Karpas-422 (cell line): Measurements from ENCODE around the gene HRH1. TPM values are rescaled to one million over a fixed set of nuclear protein-coding genes. Genes with fewer than 3 reads are reported as not detected.
"Not testable (repeated sequence)": the region's sequence is repeated elsewhere in the genome, so short reads cannot be mapped to it uniquely, and the experiment has no call there.

Experiments
- DNase-seq: peaks from one replicate; pipeline ENCODE4 v3.0.0-alpha.2; 2015
- H2AFZ ChIP-seq: fragments of 200-600 bp; sonication (generic); 2 replicates; pipeline ENCODE4 v1.6.1; 2014; ENCODE audit warnings: antibody characterized with exemption, low read length, mixed read lengths
- H3K27ac ChIP-seq: fragments of 200-600 bp; sonication (generic); 2 replicates; pipeline ENCODE4 v1.5.1; 2014; ENCODE audit warnings: mild to moderate bottlenecking, low read length, moderate library complexity
- H3K27me3 ChIP-seq: fragments of 200-600 bp; sonication (generic); 2 replicates; pipeline ENCODE4 v1.6.1; 2014; ENCODE audit warnings: low read length, mixed read lengths
- H3K36me3 ChIP-seq: fragments of 200-600 bp; sonication (generic); 2 replicates; pipeline ENCODE4 v1.6.1; 2014; ENCODE audit warnings: low read length, mixed read lengths; ENCODE audit not compliant: insufficient read depth
- H3K4me1 ChIP-seq: fragments of 200-600 bp; sonication (generic); 2 replicates; pipeline ENCODE4 v1.6.1; 2014; ENCODE audit warnings: mild to moderate bottlenecking, low read length, mixed read lengths
- H3K4me2 ChIP-seq: fragments of 200-600 bp; sonication (generic); 2 replicates; pipeline ENCODE4 v1.6.1; 2014; ENCODE audit warnings: low read length, low read depth, mild to moderate bottlenecking; ENCODE audit not compliant: poor library complexity, severe bottlenecking
- H3K4me3 ChIP-seq: fragments of 200-600 bp; sonication (generic); 2 replicates; pipeline ENCODE4 v1.5.1; 2014; ENCODE audit warnings: mild to moderate bottlenecking, antibody characterized with exemption, low read length, mixed read lengths
- H3K79me2 ChIP-seq: fragments of 200-600 bp; sonication (generic); 2 replicates; pipeline ENCODE4 v1.6.1; 2014; ENCODE audit warnings: mild to moderate bottlenecking, low read length, mixed read lengths
- H3K9ac ChIP-seq: fragments of 200-600 bp; sonication (generic); 2 replicates; pipeline ENCODE4 v1.6.0; 2014; ENCODE audit warnings: low read length
- H3K9me2 ChIP-seq: fragments of 200-600 bp; sonication (generic), shearing (Covaris generic); replicated peaks from 2 replicates; pipeline ENCODE4 v1.6.0; 2014; ENCODE audit warnings: mild to moderate bottlenecking, low read length, moderate library complexity; ENCODE audit not compliant: insufficient read depth
- H3K9me3 ChIP-seq: fragments of 300-700, 200-600 bp; sonication (generic); 2 replicates; pipeline ENCODE4 v1.6.1; 2014; ENCODE audit warnings: low read length, mixed read lengths
- H4K20me1 ChIP-seq: fragments of 200-600 bp; sonication (generic); 2 replicates; pipeline ENCODE4 v1.6.1; 2014; ENCODE audit warnings: mild to moderate bottlenecking, antibody characterized with exemption, low read length, low read depth; ENCODE audit not compliant: insufficient read depth
- total RNA-seq: library from RNA; depleted of rRNA; stranded (reverse); fragments of >200 nt; shearing (Covaris generic); gene quantifications from 2 replicates; pipeline ENCODE4 v1.2.3, GENCODE V29; 2014; ENCODE audit warnings: low replicate concordance; rRNA removed

The HRH1 gene, protein sequence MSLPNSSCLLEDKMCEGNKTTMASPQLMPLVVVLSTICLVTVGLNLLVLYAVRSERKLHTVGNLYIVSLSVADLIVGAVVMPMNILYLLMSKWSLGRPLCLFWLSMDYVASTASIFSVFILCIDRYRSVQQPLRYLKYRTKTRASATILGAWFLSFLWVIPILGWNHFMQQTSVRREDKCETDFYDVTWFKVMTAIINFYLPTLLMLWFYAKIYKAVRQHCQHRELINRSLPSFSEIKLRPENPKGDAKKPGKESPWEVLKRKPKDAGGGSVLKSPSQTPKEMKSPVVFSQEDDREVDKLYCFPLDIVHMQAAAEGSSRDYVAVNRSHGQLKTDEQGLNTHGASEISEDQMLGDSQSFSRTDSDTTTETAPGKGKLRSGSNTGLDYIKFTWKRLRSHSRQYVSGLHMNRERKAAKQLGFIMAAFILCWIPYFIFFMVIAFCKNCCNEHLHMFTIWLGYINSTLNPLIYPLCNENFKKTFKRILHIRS
- total RNA-seq, result 6.2 and 9.6 TPM in 2 replicates

GRCh38 chr3:11154036-11154952 is at the start of gene HRH1:
Gene HRH1, plus strand, starts transcription at chr3:11154493. Its CDS starts 104,545 bp downstream, at chr3:11259038.
- H3K79me2 ChIP-seq, result no peaks in the 10 kb centered on the region
- H3K36me3 ChIP-seq, result no peaks in the 10 kb centered on the region
- no peak within 1 kb of the TSS for H3K4me3 ChIP-seq
- no peaks in the 10 kb centered on the region for H3K27me3 ChIP-seq
- no peak within 1 kb of the TSS for H2AFZ ChIP-seq
- H3K27ac ChIP-seq, result no peak within 1 kb of the TSS
- H3K9me3 ChIP-seq, result no peaks in the 10 kb centered on the region
- no peak for DNase-seq
- H4K20me1 ChIP-seq, result no peaks in the 10 kb centered on the region
- H3K4me1 ChIP-seq, result no peaks in the 10 kb centered on the region
- H3K9me2 ChIP-seq, result no peaks in the 10 kb centered on the region
- H3K9ac ChIP-seq, result no peak within 1 kb of the TSS
- no peak within 1 kb of the TSS for H3K4me2 ChIP-seq

DNA sequence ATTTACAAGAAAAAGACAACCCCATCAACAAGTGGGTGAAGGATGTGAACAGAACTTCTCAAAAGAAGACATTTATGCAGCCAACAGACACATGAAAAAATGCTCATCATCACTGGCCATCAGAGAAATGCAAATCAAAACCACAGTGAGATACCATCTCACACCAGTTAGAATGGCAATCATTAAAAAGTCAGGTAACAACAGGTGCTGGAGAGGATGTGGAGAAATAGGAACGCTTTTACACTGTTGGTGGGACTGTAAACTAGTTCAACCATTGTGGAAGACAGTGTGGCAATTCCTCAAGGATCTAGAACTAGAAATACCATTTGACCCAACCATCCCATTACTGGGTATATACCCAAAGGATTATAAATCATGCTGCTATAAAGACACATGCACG is 41.0 kb upstream of the HRH1 start:
- H3K79me2 ChIP-seq, H4K20me1 ChIP-seq, H3K4me1 ChIP-seq, H3K36me3 ChIP-seq, H3K4me2 ChIP-seq, H3K9me3 ChIP-seq, H3K27ac ChIP-seq, H3K9ac ChIP-seq, DNase-seq, H3K4me3 ChIP-seq, H3K9me2 ChIP-seq, H2AFZ ChIP-seq, H3K27me3 ChIP-seq: not testable (repeated sequence)

GRCh38 chr3:11115548-11115947 is 38.7 kb upstream of the HRH1 start:
- Histone ChIP-seq H3K27ac (no peak overlapping the region), H3K4me1 (no peaks in the 10 kb centered on the region), H3K4me2 (no peak overlapping the region), H3K36me3 (no peaks in the 10 kb centered on the region), H3K9me3 (no peaks in the 10 kb centered on the region), H4K20me1 (no peaks in the 10 kb centered on the region), H3K79me2 (no peaks in the 10 kb centered on the region), H3K9me2 (no peaks in the 10 kb centered on the region), H3K9ac (no peak overlapping the region), H3K27me3 (no peaks in the 10 kb centered on the region), H2AFZ (no peak overlapping the region), H3K4me3 (no peak overlapping the region)
- DNase-seq, result no peak

DNA sequence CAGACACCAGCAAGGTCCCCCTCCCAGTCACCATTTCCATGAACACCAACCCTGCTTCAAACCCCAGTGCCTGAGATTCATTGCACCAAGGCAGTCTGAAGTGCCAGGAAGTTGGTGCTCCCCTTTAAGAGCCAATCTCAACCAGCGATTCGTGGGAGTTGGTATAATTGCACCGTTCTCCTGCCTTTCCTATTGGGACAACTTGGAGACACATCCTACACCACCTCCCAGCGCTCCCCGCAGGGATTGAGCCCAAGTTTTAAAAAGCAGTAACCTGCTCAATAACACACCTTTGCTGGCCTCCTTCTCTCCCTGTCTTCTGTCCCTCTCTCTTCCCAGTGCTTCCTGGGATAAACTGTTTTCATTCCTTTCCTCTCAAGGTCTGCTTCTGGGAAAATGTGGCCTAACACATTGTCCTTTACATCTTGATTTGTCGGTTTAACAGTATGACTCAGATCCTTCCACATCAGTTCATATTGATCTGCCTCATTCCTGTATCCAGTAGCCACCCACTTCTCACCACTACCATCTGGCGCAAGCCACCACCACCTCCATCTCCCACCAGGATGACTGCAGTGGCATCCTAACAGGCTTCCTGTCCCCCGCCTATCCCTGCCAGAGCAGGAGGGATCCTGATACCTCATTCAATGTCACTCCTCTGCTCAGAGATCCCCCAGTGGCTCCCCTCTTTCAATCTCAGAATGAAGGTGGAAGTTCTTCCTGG is 37.8 kb upstream of the HRH1 start:
- H3K4me3 ChIP-seq, result no peak overlapping the region
- no peaks in the 10 kb centered on the region for H3K4me1 ChIP-seq
- H3K9ac ChIP-seq, result no peak overlapping the region
- no peaks in the 10 kb centered on the region for H3K27me3 ChIP-seq
- H2AFZ ChIP-seq, result no peak overlapping the region
- H3K79me2 ChIP-seq, result no peaks in the 10 kb centered on the region
- H3K9me3 ChIP-seq, result no peaks in the 10 kb centered on the region
- H3K9me2 ChIP-seq, result no peaks in the 10 kb centered on the region
- no peaks in the 10 kb centered on the region for H4K20me1 ChIP-seq
- H3K36me3 ChIP-seq, result no peaks in the 10 kb centered on the region
- DNase-seq, result no peak
- no peak overlapping the region for H3K27ac ChIP-seq
- no peak overlapping the region for H3K4me2 ChIP-seq

DNA sequence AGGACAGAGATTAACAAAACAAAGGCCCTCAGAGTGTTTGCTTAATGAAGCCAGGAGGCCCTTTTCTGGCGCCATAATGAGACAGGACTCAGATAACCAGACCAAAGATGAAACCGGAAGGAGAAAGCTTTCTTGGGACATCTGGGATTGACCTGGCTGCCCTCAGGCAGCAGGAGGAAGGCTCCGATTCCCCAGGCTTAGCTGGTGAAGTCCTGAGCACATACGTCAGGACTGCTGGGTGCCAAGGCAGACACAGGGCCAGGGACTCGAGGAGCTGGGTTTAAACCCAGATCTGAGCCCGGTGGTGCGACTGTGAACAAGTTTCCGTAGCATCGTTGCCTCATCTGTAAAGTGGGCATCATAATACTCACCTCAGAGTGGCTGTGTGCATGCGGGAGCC is 36.7 kb upstream of the HRH1 start:
- Histone ChIP-seq H3K27ac (no peak overlapping the region), H4K20me1 (no peaks in the 10 kb centered on the region), H3K9me2 (no peaks in the 10 kb centered on the region), H3K4me2 (no peak overlapping the region), H3K4me1 (no peaks in the 10 kb centered on the region), H3K9me3 (no peaks in the 10 kb centered on the region), H3K79me2 (no peaks in the 10 kb centered on the region), H3K27me3 (no peaks in the 10 kb centered on the region), H3K36me3 (no peaks in the 10 kb centered on the region), H2AFZ (no peak overlapping the region), H3K4me3 (no peak overlapping the region), H3K9ac (no peak overlapping the region)
- no peak for DNase-seq

DNA sequence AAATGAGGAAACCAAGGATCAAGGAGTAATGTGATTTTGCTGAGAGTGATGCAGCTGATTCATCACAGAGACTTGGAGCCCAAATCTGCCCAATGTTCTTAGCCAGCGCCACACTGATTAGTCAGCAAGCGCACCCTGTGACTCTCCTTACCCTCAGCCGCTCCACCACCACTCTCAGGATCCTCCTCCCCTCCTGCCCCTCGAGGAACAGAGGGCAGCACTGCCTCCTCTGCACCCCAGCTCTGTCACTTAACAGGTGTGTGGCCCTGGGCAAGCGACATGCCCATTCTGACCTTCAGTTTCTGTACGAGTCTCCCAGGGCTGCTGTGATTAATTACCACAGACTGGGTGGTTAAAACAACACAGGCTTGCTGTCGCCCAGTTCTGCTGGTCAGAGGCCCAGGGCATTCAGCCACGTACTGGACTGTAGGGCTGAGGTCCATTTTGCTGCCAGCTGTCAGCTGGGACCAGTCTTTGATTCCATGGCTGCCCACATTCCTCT is 36.1 kb upstream of the HRH1 start:
- H3K4me1 ChIP-seq, result no peaks in the 10 kb centered on the region
- no peak overlapping the region for H3K4me2 ChIP-seq
- no peaks in the 10 kb centered on the region for H3K79me2 ChIP-seq
- no peak overlapping the region for H3K27ac ChIP-seq
- no peak overlapping the region for H3K4me3 ChIP-seq
- H3K9me3 ChIP-seq, result no peaks in the 10 kb centered on the region
- H2AFZ ChIP-seq, result no peak overlapping the region
- H3K9me2 ChIP-seq, result no peaks in the 10 kb centered on the region
- H3K9ac ChIP-seq, result no peak overlapping the region
- DNase-seq, result no peak
- H3K27me3 ChIP-seq, result no peaks in the 10 kb centered on the region
- H3K36me3 ChIP-seq, result no peaks in the 10 kb centered on the region
- no peaks in the 10 kb centered on the region for H4K20me1 ChIP-seq

- H3K4me3 ChIP-seq, result no peak overlapping the region
- DNase-seq, result no peak
- H4K20me1 ChIP-seq, result no peaks in the 10 kb centered on the region
- H3K9me3 ChIP-seq, result no peaks in the 10 kb centered on the region
- H3K9ac ChIP-seq, result no peak overlapping the region
- H3K79me2 ChIP-seq, result no peaks in the 10 kb centered on the region
- no peaks in the 10 kb centered on the region for H3K9me2 ChIP-seq
- no peak overlapping the region for H2AFZ ChIP-seq
- no peak overlapping the region for H3K4me2 ChIP-seq
- no peaks in the 10 kb centered on the region for H3K4me1 ChIP-seq
- H3K27ac ChIP-seq, result no peak overlapping the region
- no peaks in the 10 kb centered on the region for H3K36me3 ChIP-seq
- H3K27me3 ChIP-seq, result no peaks in the 10 kb centered on the region
These were observed 34.0 kb upstream of the HRH1 start for GRCh38 chr3:11120091-11120805.
